NOMO-1 treated with DMSO at 0.1 percent for 48 hours (cell line): ENCODE data around the gene BAMBI.
"Not testable (repeated sequence)": the region's sequence is repeated elsewhere in the genome, so short reads cannot be mapped to it uniquely, and the experiment has no call there.

Experiments used
- DNase-seq: peaks from one replicate; lab custom pipeline; 2025; ENCODE audit not compliant: unreplicated experiment; lab: John Stamatoyannopoulos, UW

BAMBI gene

GRCh38 chr10:28676968-28677887, at the start of gene BAMBI:
BAMBI (plus strand) TSS chr10:28677521; CDS start chr10:28677898, 377 bp downstream.
- peak; percentile 92 for DNase-seq

- DNase-seq: peak; percentile 80
Measured at GRCh38 chr10:28628184-28628893, 49.0 kb upstream of the BAMBI start.

- no peak for DNase-seq
Measured at GRCh38 chr10:28631896-28632583, 45.3 kb upstream of the BAMBI start.

- no peak for DNase-seq
Measured at GRCh38 chr10:28632584-28632945, 44.8 kb upstream of the BAMBI start.

- no peak for DNase-seq
Measured at GRCh38 chr10:28633750-28634149, 43.6 kb upstream of the BAMBI start.

- no peak for DNase-seq
Measured at GRCh38 chr10:28637346-28637745, 40.0 kb upstream of the BAMBI start.

- DNase-seq: no peak
Measured at GRCh38 chr10:28638392-28638791, 38.9 kb upstream of the BAMBI start.

- DNase-seq: no peak
Measured at GRCh38 chr10:28640551-28640950, 36.8 kb upstream of the BAMBI start.

- DNase-seq: no peak
Measured at GRCh38 chr10:28644647-28645046, 32.7 kb upstream of the BAMBI start.

- DNase-seq: no peak
Measured at GRCh38 chr10:28652106-28652505, 25.2 kb upstream of the BAMBI start.

- no peak for DNase-seq
Measured at GRCh38 chr10:28652703-28653102, 24.6 kb upstream of the BAMBI start.

GRCh38 chr10:28658824-28659223, 18.5 kb upstream of the BAMBI start:
- DNase-seq: not testable (repeated sequence)

GRCh38 chr10:28661035-28661434, 16.3 kb upstream of the BAMBI start:
- DNase-seq: peak; percentile 5

- DNase-seq: peak; percentile 73
Measured at GRCh38 chr10:28663576-28664368, 13.5 kb upstream of the BAMBI start.

GRCh38 chr10:28664369-28664740, 13.0 kb upstream of the BAMBI start:
- no peak for DNase-seq

- DNase-seq: no peak
Measured at GRCh38 chr10:28666751-28667467, 10.4 kb upstream of the BAMBI start.

- no peak for DNase-seq
Measured at GRCh38 chr10:28668363-28669226, 8.7 kb upstream of the BAMBI start.

GRCh38 chr10:28669227-28670173, 7.8 kb upstream of the BAMBI start:
- DNase-seq: no peak
